Subcutaneous preadipocyte (primary cell): ENCODE data around the gene AFF3. TPM values are rescaled to one million over a fixed set of nuclear protein-coding genes. Genes with fewer than 3 reads are reported as not detected.

Source experiments
- total RNA-seq: library from RNA; depleted of rRNA; stranded (reverse); fragments of >200 nt; gene quantifications from 2 replicates; pipeline ENCODE4 v1.2.3, GENCODE V29; 2012

AFF3 gene
- total RNA-seq: not detected in 2 replicates

GRCh38 chr2:100142393-100142792 lies at the start of gene AFF3:
TSS of gene AFF3 (minus strand) at chr2:100142590. CDS start at chr2:100104454, 38,136 bp downstream.

Other genes starting within 250 kb of the AFF3 start
- under 0.01 TPM in 2 replicates for gene LONRF2, start 179.9 kb upstream of the AFF3 start, total RNA-seq